ENCODE data around the gene UNC13B.
"Not testable (repeated sequence)": the region's sequence is repeated elsewhere in the genome, so short reads cannot be mapped to it uniquely, and the experiment has no call there.

The UNC13B gene

GRCh38 chr9:35161713-35162604, at the start of gene UNC13B:
Gene UNC13B (plus strand): TSS chr9:35162009. CDS start chr9:35162284, 275 bp downstream.
- in situ Hi-C loops (cut with MboI; ENCODE audit: low sequenced_read_pairs) = no loop called here

- in situ Hi-C loops (cut with MboI; ENCODE audit: low sequenced_read_pairs) = no loop called here
These were observed 49.4 kb upstream of the UNC13B start for GRCh38 chr9:35112257-35113020.

GRCh38 chr9:35114113-35114839, 47.5 kb upstream of the UNC13B start:
- in situ Hi-C loops (cut with MboI; ENCODE audit: low sequenced_read_pairs) = no loop called here

GRCh38 chr9:35114840-35115628, 46.8 kb upstream of the UNC13B start:
- in situ Hi-C loops (cut with MboI; ENCODE audit: low sequenced_read_pairs) = no loop called here

- in situ Hi-C loops (cut with MboI; ENCODE audit: low sequenced_read_pairs) = no loop called here
These were observed 45.9 kb upstream of the UNC13B start, which contains the start of gene ATOSB for GRCh38 chr9:35115680-35116538. Gene ATOSB (minus strand): TSS chr9:35115862. CDS start chr9:35108274, 7,588 bp downstream.

- in situ Hi-C loops (cut with MboI; ENCODE audit: low sequenced_read_pairs) = no loop called here
These were observed 45.3 kb upstream of the UNC13B start for GRCh38 chr9:35116539-35116897.

- in situ Hi-C loops (cut with MboI; ENCODE audit: low sequenced_read_pairs) = no loop called here
These were observed 44.8 kb upstream of the UNC13B start for GRCh38 chr9:35116898-35117551.

GRCh38 chr9:35134920-35135319, 26.9 kb upstream of the UNC13B start:
- in situ Hi-C loops (cut with MboI; ENCODE audit: low sequenced_read_pairs) = no loop called here

GRCh38 chr9:35135988-35136387, 25.8 kb upstream of the UNC13B start:
- in situ Hi-C loops (cut with MboI; ENCODE audit: low sequenced_read_pairs) = no loop called here

- in situ Hi-C loops (cut with MboI; ENCODE audit: low sequenced_read_pairs) = no loop called here
These were observed 24.9 kb upstream of the UNC13B start for GRCh38 chr9:35136866-35137265.

- in situ Hi-C loops (cut with MboI; ENCODE audit: low sequenced_read_pairs) = no loop called here
These were observed 21.7 kb upstream of the UNC13B start for GRCh38 chr9:35140093-35140492.

- in situ Hi-C loops (cut with MboI; ENCODE audit: low sequenced_read_pairs) = no loop called here
These were observed 19.8 kb upstream of the UNC13B start for GRCh38 chr9:35142037-35142436.

GRCh38 chr9:35147941-35148563, 13.8 kb upstream of the UNC13B start:
- in situ Hi-C loops (cut with MboI; ENCODE audit: low sequenced_read_pairs) = not testable (repeated sequence)

GRCh38 chr9:35152926-35153325, 8.9 kb upstream of the UNC13B start:
- in situ Hi-C loops (cut with MboI; ENCODE audit: low sequenced_read_pairs) = no loop called here

GRCh38 chr9:35156781-35157180, 5.0 kb upstream of the UNC13B start:
- in situ Hi-C loops (cut with MboI; ENCODE audit: low sequenced_read_pairs) = no loop called here

GRCh38 chr9:35157836-35158235, 4.0 kb upstream of the UNC13B start:
- in situ Hi-C loops (cut with MboI; ENCODE audit: low sequenced_read_pairs) = not testable (repeated sequence)

- in situ Hi-C loops (cut with MboI; ENCODE audit: low sequenced_read_pairs) = no loop called here
These were observed 3.1 kb upstream of the UNC13B start for GRCh38 chr9:35158501-35159280.
